Hepatocyte (in vitro differentiated cells): ENCODE data around the gene MAST4. TPM values are rescaled to one million over a fixed set of nuclear protein-coding genes. Genes with fewer than 3 reads are reported as not detected.

ENCODE experiments used
- DNase-seq: peaks from one replicate; pipeline ENCODE4 v3.0.0-alpha.2; 2016; ENCODE audit warnings: low spot score
- H2AFZ ChIP-seq: fragments of 200-600 bp; sonication (generic); 2 replicates; pipeline ENCODE4 v1.6.0; 2016; ENCODE audit warnings: antibody characterized with exemption, mild to moderate bottlenecking
- H3K27ac ChIP-seq: fragments of 200-600 bp; sonication (generic); 2 replicates; pipeline ENCODE4 v1.5.1; 2016; ENCODE audit warnings: mild to moderate bottlenecking
- H3K27me3 ChIP-seq: fragments of 200-600 bp; sonication (generic); 2 replicates; pipeline ENCODE4 v1.6.1; 2016
- H3K36me3 ChIP-seq: fragments of 200-600 bp; sonication (generic); replicated peaks from 2 replicates; pipeline ENCODE4 v1.5.1; 2016; ENCODE audit warnings: low read depth; ENCODE audit not compliant: insufficient read depth
- H3K4me1 ChIP-seq: fragments of 200-600 bp; sonication (generic); 2 replicates; pipeline ENCODE4 v1.5.1; 2016; ENCODE audit warnings: mild to moderate bottlenecking, moderate library complexity; ENCODE audit not compliant: insufficient read depth
- H3K4me2 ChIP-seq: fragments of 200-600 bp; sonication (generic); 2 replicates; pipeline ENCODE4 v1.6.0; 2016
- H3K4me3 ChIP-seq: fragments of 200-600 bp; sonication (generic); 2 replicates; pipeline ENCODE4 v1.5.1; 2016; ENCODE audit warnings: mild to moderate bottlenecking
- H3K79me2 ChIP-seq: fragments of 200-600 bp; sonication (generic); 2 replicates; pipeline ENCODE4 v1.6.0; 2017; ENCODE audit warnings: mild to moderate bottlenecking
- H3K9me2 ChIP-seq: fragments of 200-600 bp; sonication (generic); replicated peaks from 2 replicates; pipeline ENCODE4 v1.6.0; 2017; ENCODE audit warnings: mild to moderate bottlenecking; ENCODE audit not compliant: insufficient read depth
- H3K9me3 ChIP-seq: fragments of 200-600 bp; sonication (generic); 2 replicates; pipeline ENCODE4 v1.5.1; 2016; ENCODE audit warnings: low read depth, mild to moderate bottlenecking
- H4K20me1 ChIP-seq: fragments of 200-600 bp; sonication (generic); 2 replicates; pipeline ENCODE4 v1.6.0; 2016; ENCODE audit warnings: mild to moderate bottlenecking; ENCODE audit not compliant: insufficient read depth, poor library complexity, severe bottlenecking
- CTCF ChIP-seq: fragments of 200-600 bp; sonication (generic); IDR thresholded peaks from 2 replicates; pipeline ENCODE4 v1.5.1; 2016; ENCODE audit warnings: antibody characterized with exemption, mild to moderate bottlenecking; ENCODE audit not compliant: poor library complexity
- EZH2 ChIP-seq: fragments of 200-600 bp; sonication (generic); IDR thresholded peaks from 2 replicates; pipeline ENCODE4 v1.6.1; 2016; ENCODE audit warnings: antibody characterized with exemption, mild to moderate bottlenecking, borderline replicate concordance
- EZH2phosphoT487 ChIP-seq: fragments of 200-600 bp; sonication (generic); IDR thresholded peaks from one replicate; pipeline ENCODE4 v1.6.1; 2018; ENCODE audit warnings: antibody characterized with exemption, mild to moderate bottlenecking, low read depth, moderate library complexity; ENCODE audit not compliant: unreplicated experiment, severe bottlenecking
- WGBS: methylation state at CpG from one replicate; pipeline ENCODE4 v1.1.6; 2016; ENCODE audit warnings: low lambda C conversion rate; ENCODE audit errors: missing lambda C conversion rate; 5-methylcytosine and 5-hydroxymethylcytosine counted together
- polyA plus RNA-seq: library from polyadenylated mRNA; unstranded; fragments of >200 nt; fragmentation: Nextera tagmentation; extraction: Ambion mirVana; gene quantifications from 2 replicates; pipeline ENCODE4 v1.2.1, GENCODE V29; 2016
- total RNA-seq: library from RNA; depleted of rRNA; stranded (reverse); fragments of >200 nt; gene quantifications from 2 replicates; pipeline ENCODE4 v1.2.3, GENCODE V29; 2014

The MAST4 gene
- total and polyA plus RNA-seq, 2 experiments from 2014 or later: 11.7 to 13.2 TPM

- Histone ChIP-seq H3K4me2 (no peak overlapping the region), H4K20me1 (no peaks in the 10 kb centered on the region), H3K4me1 (no peaks in the 10 kb centered on the region), H3K9me3 (no peaks in the 10 kb centered on the region), H3K9me2 (no peaks in the 10 kb centered on the region), H3K36me3 (no peaks in the 10 kb centered on the region), H2AFZ (no peak overlapping the region), H3K4me3 (no peak overlapping the region), H3K27me3 (peaks cover 8% of the 10 kb centered on the region), H3K79me2 (no peaks in the 10 kb centered on the region), H3K27ac (no peak overlapping the region)
- no peak for TF ChIP-seq CTCF
- TF ChIP-seq EZH2: no peak
- TF ChIP-seq EZH2phosphoT487: no peak
- no peak for DNase-seq
Observed at GRCh38 chr5:66609615-66610014, 13.4 kb downstream of the MAST4 start.

DNA sequence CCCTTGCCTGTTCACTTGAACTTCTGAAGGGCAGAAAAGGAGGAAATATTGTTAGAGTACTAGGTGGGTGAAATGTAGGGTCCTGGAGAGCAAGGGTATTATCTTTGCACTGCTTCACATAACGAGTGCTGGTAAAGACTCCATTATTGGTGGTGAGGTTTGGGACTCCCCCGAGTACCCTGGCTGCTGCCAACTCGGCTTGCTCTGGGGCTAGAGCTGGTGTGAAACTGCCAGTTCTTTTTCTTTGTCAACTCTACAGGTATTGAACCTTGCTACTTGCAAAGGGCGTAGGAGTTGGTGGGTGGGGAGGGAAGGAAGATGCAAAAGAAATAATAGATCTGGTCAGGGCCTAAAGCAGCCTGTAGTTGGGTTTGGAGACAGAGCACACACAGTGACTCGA lies 16.0 kb downstream of the MAST4 start:
- no peaks in the 10 kb centered on the region for H3K9me3 ChIP-seq
- no peaks in the 10 kb centered on the region for H3K79me2 ChIP-seq
- no peak overlapping the region for H2AFZ ChIP-seq
- H3K4me1 ChIP-seq: peaks cover 10% of the 10 kb centered on the region
- H3K27ac ChIP-seq: no peak overlapping the region
- 87% methylated on average over 5 of the region's 5 CpGs for WGBS
- TF ChIP-seq CTCF (no peak), EZH2phosphoT487 (no peak), EZH2 (no peak)
- H3K27me3 ChIP-seq: no peaks in the 10 kb centered on the region
- no peak for DNase-seq
- no peak overlapping the region for H3K4me3 ChIP-seq
- no peaks in the 10 kb centered on the region for H3K9me2 ChIP-seq
- H4K20me1 ChIP-seq: no peaks in the 10 kb centered on the region
- no peak overlapping the region for H3K4me2 ChIP-seq
- H3K36me3 ChIP-seq: no peaks in the 10 kb centered on the region

- Histone ChIP-seq H3K27ac (no peak overlapping the region), H3K27me3 (no peaks in the 10 kb centered on the region), H3K79me2 (no peaks in the 10 kb centered on the region), H3K9me3 (no peaks in the 10 kb centered on the region), H3K4me2 (no peak overlapping the region), H3K9me2 (no peaks in the 10 kb centered on the region), H2AFZ (no peak overlapping the region), H3K36me3 (no peaks in the 10 kb centered on the region), H3K4me3 (no peak overlapping the region), H3K4me1 (peaks cover 10% of the 10 kb centered on the region), H4K20me1 (no peaks in the 10 kb centered on the region)
- 95% methylated on average over 3 of the region's 3 CpGs for WGBS
- no peak for DNase-seq
- TF ChIP-seq EZH2: no peak
- TF ChIP-seq EZH2phosphoT487: no peak
- no peak for TF ChIP-seq CTCF
Observed at GRCh38 chr5:66615136-66615535, 18.9 kb downstream of the MAST4 start.

GRCh38 chr5:66615894-66616293 lies 19.7 kb downstream of the MAST4 start:
- no peaks in the 10 kb centered on the region for H3K27me3 ChIP-seq
- H2AFZ ChIP-seq: no peak overlapping the region
- H3K27ac ChIP-seq: no peak overlapping the region
- no peaks in the 10 kb centered on the region for H4K20me1 ChIP-seq
- no peak for DNase-seq
- no peaks in the 10 kb centered on the region for H3K79me2 ChIP-seq
- no peak overlapping the region for H3K4me3 ChIP-seq
- H3K36me3 ChIP-seq: no peaks in the 10 kb centered on the region
- TF ChIP-seq CTCF (no peak), EZH2phosphoT487 (no peak), EZH2 (no peak)
- WGBS: 55% methylated on average over 4 of the region's 4 CpGs
- no peaks in the 10 kb centered on the region for H3K9me3 ChIP-seq
- peaks cover 10% of the 10 kb centered on the region for H3K4me1 ChIP-seq
- peak overlapping the region; percentile 45 for H3K4me2 ChIP-seq
- no peaks in the 10 kb centered on the region for H3K9me2 ChIP-seq
